ENCODE results near the gene MED12.

MED12 gene

DNA sequence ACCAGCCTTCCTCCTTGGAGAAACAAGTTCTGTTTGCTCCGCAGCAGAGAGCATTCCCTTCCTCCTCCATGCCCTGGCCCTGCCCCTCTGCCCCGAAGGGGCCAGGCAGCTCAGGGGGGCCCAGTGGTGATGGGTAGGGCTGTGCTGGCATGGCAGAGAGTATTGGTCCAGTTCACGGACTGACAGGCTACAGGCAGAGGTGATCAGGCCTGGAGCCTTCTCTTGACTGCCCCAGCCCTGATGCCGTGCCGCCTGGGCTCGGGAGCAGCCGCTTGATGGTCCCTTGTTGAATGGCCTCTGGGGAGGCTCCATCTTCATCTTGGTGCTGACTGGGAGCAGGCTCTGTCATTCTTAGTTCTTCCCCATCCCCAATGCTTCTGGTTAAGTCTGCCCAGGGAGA is 35.8 kb downstream of the MED12 start:
- POLR2A ChIA-PET (ENCODE audit: low non-redundant PET): no interaction called here
- TF ChIP-seq, protein P1, sequence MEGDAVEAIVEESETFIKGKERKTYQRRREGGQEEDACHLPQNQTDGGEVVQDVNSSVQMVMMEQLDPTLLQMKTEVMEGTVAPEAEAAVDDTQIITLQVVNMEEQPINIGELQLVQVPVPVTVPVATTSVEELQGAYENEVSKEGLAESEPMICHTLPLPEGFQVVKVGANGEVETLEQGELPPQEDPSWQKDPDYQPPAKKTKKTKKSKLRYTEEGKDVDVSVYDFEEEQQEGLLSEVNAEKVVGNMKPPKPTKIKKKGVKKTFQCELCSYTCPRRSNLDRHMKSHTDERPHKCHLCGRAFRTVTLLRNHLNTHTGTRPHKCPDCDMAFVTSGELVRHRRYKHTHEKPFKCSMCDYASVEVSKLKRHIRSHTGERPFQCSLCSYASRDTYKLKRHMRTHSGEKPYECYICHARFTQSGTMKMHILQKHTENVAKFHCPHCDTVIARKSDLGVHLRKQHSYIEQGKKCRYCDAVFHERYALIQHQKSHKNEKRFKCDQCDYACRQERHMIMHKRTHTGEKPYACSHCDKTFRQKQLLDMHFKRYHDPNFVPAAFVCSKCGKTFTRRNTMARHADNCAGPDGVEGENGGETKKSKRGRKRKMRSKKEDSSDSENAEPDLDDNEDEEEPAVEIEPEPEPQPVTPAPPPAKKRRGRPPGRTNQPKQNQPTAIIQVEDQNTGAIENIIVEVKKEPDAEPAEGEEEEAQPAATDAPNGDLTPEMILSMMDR (conservative IDR thresholded peaks at IDR 0.05; ENCODE audit: low read depth): no peak
- DNase-seq (ENCODE audit: low spot score): no peak
- H3K27ac ChIP-seq: no peak overlapping the region
- CTCF ChIA-PET: no interaction called here

DNA sequence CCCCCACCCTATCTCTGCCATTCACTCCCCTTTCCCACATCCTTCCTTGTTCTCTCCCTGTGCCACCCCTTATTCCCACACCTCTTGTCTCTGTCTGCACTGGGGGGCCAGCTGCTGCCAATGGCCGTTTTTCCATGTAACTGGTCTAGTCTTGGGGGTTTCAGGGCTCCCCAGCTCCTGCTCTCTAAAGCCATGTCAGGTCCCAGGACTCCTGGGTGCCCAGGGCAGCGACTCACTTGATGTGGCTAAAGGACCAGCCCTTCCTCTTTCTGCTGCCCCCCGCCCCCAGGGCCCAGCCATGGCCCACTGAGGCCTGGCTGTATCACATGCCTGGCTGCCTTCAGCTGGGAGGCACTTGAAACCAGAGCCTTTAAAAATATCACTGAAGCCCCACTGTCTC is 36.2 kb downstream of the MED12 start:
- ChIA-PET POLR2A (ENCODE audit: low non-redundant PET) (no interaction called here), CTCF (no interaction called here)
- DNase-seq (ENCODE audit: low spot score): no peak
- TF ChIP-seq, protein P1 (conservative IDR thresholded peaks at IDR 0.05; ENCODE audit: low read depth): no peak
- H3K27ac ChIP-seq: no peak overlapping the region

DNA sequence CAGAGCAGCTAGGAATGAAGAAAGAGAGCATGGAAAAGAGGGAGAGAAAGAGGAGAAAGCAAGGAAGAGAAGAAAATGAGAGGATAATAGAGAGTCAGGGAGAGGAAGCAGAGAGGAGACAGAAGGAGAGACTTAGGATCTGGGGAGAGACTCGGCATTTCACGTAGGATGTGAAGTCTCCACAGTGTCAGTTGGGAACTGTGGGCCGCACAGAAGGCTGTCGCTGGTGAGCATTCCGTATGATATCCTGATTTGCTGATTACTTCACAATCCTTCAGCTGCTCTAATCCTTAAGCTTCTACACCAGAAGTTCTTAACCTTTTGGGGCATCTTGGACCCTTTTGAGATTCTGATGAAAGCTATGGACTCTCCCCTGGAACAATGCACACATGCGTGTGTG is 40.2 kb downstream of the MED12 start:
- H3K27ac ChIP-seq: no peak overlapping the region
- TF ChIP-seq, protein P1 (conservative IDR thresholded peaks at IDR 0.05; ENCODE audit: low read depth): no peak
- ChIA-PET POLR2A (ENCODE audit: low non-redundant PET) (no interaction called here), CTCF (no interaction called here)
- no peak for DNase-seq (ENCODE audit: low spot score)

DNA sequence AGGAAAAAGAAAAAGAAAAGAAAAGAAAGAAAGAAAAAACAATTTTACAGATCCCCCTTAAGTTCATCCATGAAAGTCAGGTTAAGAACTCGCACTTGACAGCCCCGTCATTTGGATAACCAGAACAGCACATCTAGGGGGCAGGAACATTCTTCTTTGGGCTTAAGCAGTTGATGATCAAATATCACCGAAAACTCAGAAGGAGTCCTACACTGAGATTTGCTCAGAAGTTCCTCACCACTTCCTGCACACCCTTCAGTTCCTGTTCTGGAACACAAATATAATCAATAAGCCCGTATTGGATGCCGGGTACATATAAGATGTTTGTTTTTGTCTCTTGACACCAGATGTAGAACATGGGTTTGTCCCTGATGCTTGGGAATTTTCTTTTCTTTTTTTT is 40.9 kb downstream of the MED12 start:
- ChIA-PET POLR2A (ENCODE audit: low non-redundant PET) (no interaction called here), CTCF (no interaction called here)
- TF ChIP-seq, protein P1 (conservative IDR thresholded peaks at IDR 0.05; ENCODE audit: low read depth): no peak
- no peak for DNase-seq (ENCODE audit: low spot score)
- no peak overlapping the region for H3K27ac ChIP-seq

DNA sequence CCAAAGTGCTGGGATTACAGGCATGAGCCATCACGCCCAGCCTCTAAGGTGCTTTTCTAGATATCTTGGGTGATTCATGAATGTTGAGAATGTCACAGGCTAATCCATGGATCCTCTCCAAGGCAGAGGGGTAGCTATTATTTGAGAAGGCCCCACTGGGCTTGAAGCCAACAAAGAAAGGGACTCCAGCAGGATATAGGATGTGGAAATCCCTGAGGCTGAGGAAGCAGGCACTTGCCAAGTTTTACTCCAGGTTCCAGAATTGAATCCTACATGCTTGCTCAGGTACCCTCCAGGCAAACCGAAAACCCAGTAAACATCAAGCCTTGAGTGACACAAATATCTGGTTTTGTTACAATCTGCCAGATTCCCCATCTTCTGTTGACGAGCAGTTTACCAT is 42.1 kb downstream of the MED12 start:
- TF ChIP-seq, protein P1 (conservative IDR thresholded peaks at IDR 0.05; ENCODE audit: low read depth): no peak
- DNase-seq (ENCODE audit: low spot score): no peak
- H3K27ac ChIP-seq: no peak overlapping the region
- ChIA-PET CTCF (no interaction called here), POLR2A (ENCODE audit: low non-redundant PET) (no interaction called here)

DNA sequence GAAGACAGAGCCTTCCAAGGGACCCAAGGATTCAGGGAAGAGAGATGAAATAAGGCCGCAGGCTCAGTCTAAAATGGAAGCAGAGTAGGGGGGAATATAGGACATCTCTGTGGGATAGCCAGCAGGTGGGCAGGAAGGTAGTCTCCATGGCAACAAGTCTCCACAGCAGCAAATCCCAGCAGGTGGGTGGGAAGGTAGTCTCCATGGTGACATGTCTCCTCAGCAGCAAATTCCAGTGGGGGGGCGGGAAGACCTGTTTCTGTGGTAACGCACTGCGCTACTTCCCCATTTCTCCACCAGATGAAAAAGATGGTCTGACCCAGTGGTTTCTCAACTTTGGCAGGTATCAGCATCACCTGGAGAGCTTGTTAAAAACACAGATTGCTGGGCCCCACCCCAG is 44.6 kb downstream of the MED12 start:
- CTCF ChIA-PET: no interaction called here
- POLR2A ChIA-PET (ENCODE audit: low non-redundant PET): no interaction called here
- H3K27ac ChIP-seq: no peak overlapping the region
- TF ChIP-seq, protein P1 (conservative IDR thresholded peaks at IDR 0.05; ENCODE audit: low read depth): no peak
- no peak for DNase-seq (ENCODE audit: low spot score)

DNA sequence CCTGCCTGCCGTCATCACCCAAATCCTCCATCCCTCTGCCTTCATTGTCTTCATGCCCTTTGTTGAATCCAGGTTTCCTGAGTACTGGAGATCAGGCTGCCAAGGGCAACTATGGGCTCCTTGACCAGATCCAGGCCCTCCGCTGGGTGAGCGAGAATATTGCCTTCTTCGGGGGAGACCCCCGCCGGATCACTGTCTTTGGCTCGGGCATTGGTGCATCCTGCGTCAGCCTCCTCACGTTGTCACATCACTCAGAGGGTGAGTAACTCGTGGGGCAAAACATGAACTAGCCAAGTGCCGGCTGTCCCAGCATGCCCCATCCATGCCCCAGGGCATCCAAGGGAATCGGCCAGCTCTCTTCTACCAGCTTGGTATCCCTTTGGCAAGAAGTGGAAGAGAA is 45.7 kb downstream of the MED12 start:
- DNase-seq (ENCODE audit: low spot score): no peak
- POLR2A ChIA-PET (ENCODE audit: low non-redundant PET): no interaction called here
- H3K27ac ChIP-seq: no peak overlapping the region
- CTCF ChIA-PET: no interaction called here
- TF ChIP-seq, protein P1 (conservative IDR thresholded peaks at IDR 0.05; ENCODE audit: low read depth): no peak

Measured in RWPE1 (cell line).